IMR-90 (cell line): Measurements from ENCODE around the gene ALDH1A2. TPM values are rescaled to one million over a fixed set of nuclear protein-coding genes. Genes with fewer than 3 reads are reported as not detected.

Experiments used
- ATAC-seq: fragments of 200-7000 bp; cut with Tn5 transposase; 2 replicates; pipeline ENCODE4 v1.9.1; 2020; ENCODE audit warnings: low read depth, mild to moderate bottlenecking, moderate library complexity
- BruUV-seq: library from RNA; stranded (reverse); fragments of 400-500 nt; replicated peaks from 2 replicates; lab custom pipeline; 2021; lab: Mats Ljungman, UMichigan
- CTCF ChIA-PET: fragments of 300-600 bp; formaldehyde crosslinking; extraction: SDS; loops from one replicate; lab custom pipeline; 2021; ENCODE audit warnings: antibody characterized with exemption; lab: Yijun Ruan, JAX
- POLR2A ChIA-PET: fragments of 300-600 bp; sonication (Branson Sonifier 250); formaldehyde crosslinking; loops from one replicate; lab custom pipeline; 2022; ENCODE audit warnings: antibody characterized with exemption; ENCODE audit not compliant: unreplicated experiment; lab: Charles Lee
- DNase-seq: peaks from one replicate; pipeline ENCODE4 v3.0.0; 2013
- H2AFZ ChIP-seq: replicated peaks from 2 replicates; pipeline ENCODE3; 2013; ENCODE audit warnings: low read length, mild to moderate bottlenecking; ENCODE audit not compliant: poor library complexity
- H2AK5ac ChIP-seq: 2 replicates; pipeline ENCODE4 v1.6.1; 2013; ENCODE audit warnings: low read depth, low read length, inconsistent platforms
- H2AK9ac ChIP-seq: replicated peaks from 2 replicates; pipeline ENCODE3; 2013; ENCODE audit warnings: mild to moderate bottlenecking, low read depth, low read length, moderate library complexity; ENCODE audit not compliant: poor library complexity
- H2BK120ac ChIP-seq: 2 replicates; pipeline ENCODE4 v1.6.1; 2013; ENCODE audit warnings: low read depth, low read length, inconsistent platforms
- H2BK15ac ChIP-seq: 3 replicates; pipeline ENCODE4 v1.6.1; 2013; ENCODE audit warnings: low read depth, low read length, inconsistent platforms
- H2BK20ac ChIP-seq: 2 replicates; pipeline ENCODE4 v1.6.1; 2013; ENCODE audit warnings: low read depth, mild to moderate bottlenecking, inconsistent platforms, low read length, moderate library complexity
- H2BK5ac ChIP-seq: 2 replicates; pipeline ENCODE4 v1.6.1; 2013; ENCODE audit warnings: mild to moderate bottlenecking, low read depth, low read length, inconsistent platforms; ENCODE audit not compliant: poor library complexity, severe bottlenecking
- H3K14ac ChIP-seq: replicated peaks from 2 replicates; pipeline ENCODE4 v1.6.1; 2013; ENCODE audit warnings: low read depth, low read length, inconsistent platforms
- H3K18ac ChIP-seq: 2 replicates; pipeline ENCODE4 v1.6.1; 2013; ENCODE audit warnings: low read depth, low read length, control low read depth
- H3K23ac ChIP-seq: 2 replicates; pipeline ENCODE4 v1.6.1; 2013; ENCODE audit warnings: low read depth, low read length, inconsistent platforms
- H3K27ac ChIP-seq: 2 replicates; pipeline ENCODE4 v1.5.1; 2013; ENCODE audit warnings: mild to moderate bottlenecking, control low read depth, low read length; ENCODE audit not compliant: insufficient read depth
- H3K27me3 ChIP-seq: 2 replicates; pipeline ENCODE4 v1.6.1; 2013; ENCODE audit warnings: low read length; ENCODE audit not compliant: control insufficient read depth, insufficient read depth
- H3K36me3 ChIP-seq: 2 replicates; pipeline ENCODE4 v1.6.1; 2013; ENCODE audit warnings: low read length, mixed read lengths; ENCODE audit not compliant: control insufficient read depth, insufficient read depth
- H3K4ac ChIP-seq: 2 replicates; pipeline ENCODE4 v1.6.1; 2013; ENCODE audit warnings: low read depth, low read length, inconsistent platforms
- H3K4me1 ChIP-seq: 2 replicates; pipeline ENCODE4 v1.6.1; 2013; ENCODE audit warnings: low read length, mixed read lengths; ENCODE audit not compliant: control insufficient read depth, insufficient read depth
- H3K4me2 ChIP-seq: 2 replicates; pipeline ENCODE4 v1.6.1; 2013; ENCODE audit warnings: low read depth, mild to moderate bottlenecking, control low read depth, low read length, moderate library complexity
- H3K4me3 ChIP-seq: 2 replicates; pipeline ENCODE4 v1.5.1; 2013; ENCODE audit warnings: low read depth, mild to moderate bottlenecking, control low read depth, low read length, moderate library complexity; ENCODE audit not compliant: insufficient read depth
- H3K56ac ChIP-seq: 2 replicates; pipeline ENCODE4 v1.6.1; 2013; ENCODE audit warnings: low read length, inconsistent platforms; ENCODE audit not compliant: insufficient read depth; ENCODE audit errors: extremely low read depth
- H3K79me1 ChIP-seq, 2 experiments: 2 replicates each; pipeline ENCODE4 v1.6.1; 2013; ENCODE audit warnings: low read length in 2 of 2, inconsistent platforms in 1 of 2, low read depth in 1 of 2
- H3K9ac ChIP-seq: 2 replicates; pipeline ENCODE4 v1.6.1; 2013; ENCODE audit warnings: low read depth, low read length, control low read depth
- H3K9me1 ChIP-seq: 2 replicates; pipeline ENCODE4 v1.6.1; 2013; ENCODE audit warnings: low read length, inconsistent platforms; ENCODE audit not compliant: insufficient read depth
- H3K9me3 ChIP-seq: 2 replicates; pipeline ENCODE4 v1.6.1; 2013; ENCODE audit warnings: low read length; ENCODE audit not compliant: control insufficient read depth, insufficient read depth
- H4K20me1 ChIP-seq: 2 replicates; pipeline ENCODE4 v1.6.1; 2013; ENCODE audit warnings: low read length, inconsistent platforms; ENCODE audit not compliant: insufficient read depth
- H4K5ac ChIP-seq: 2 replicates; pipeline ENCODE4 v1.6.1; 2013; ENCODE audit warnings: mild to moderate bottlenecking, low read depth, low read length, control low read depth
- H4K8ac ChIP-seq, 2 experiments: 2 replicates each; pipeline ENCODE4 v1.6.1; 2013; ENCODE audit warnings: low read depth in 2 of 2, low read length in 2 of 2, control low read depth in 1 of 2, inconsistent platforms in 1 of 2
- H4K91ac ChIP-seq: 2 replicates; pipeline ENCODE4 v1.6.1; 2013; ENCODE audit warnings: low read depth, low read length, inconsistent platforms; ENCODE audit not compliant: insufficient read depth
- BHLHE40 ChIP-seq: fragments of 150-350 bp; IDR thresholded peaks from 2 replicates; pipeline ENCODE4 v1.6.1; 2016; ENCODE audit warnings: mild to moderate bottlenecking, low read depth, low read length
- CEBPB ChIP-seq: IDR thresholded peaks from 2 replicates; pipeline ENCODE4 v1.6.1; 2012; ENCODE audit warnings: low read depth, low read length, improper control_type of control experiment
- CHD1 ChIP-seq: IDR thresholded peaks from 2 replicates; pipeline ENCODE4 v1.6.1; 2012; ENCODE audit warnings: low read depth, low read length, improper control_type of control experiment
- FOS ChIP-seq: fragments of 150-350 bp; IDR thresholded peaks from 2 replicates; pipeline ENCODE4 v1.6.1; 2016; ENCODE audit warnings: low read depth, low read length
- MAFK ChIP-seq: IDR thresholded peaks from 2 replicates; pipeline ENCODE4 v1.6.1; 2012; ENCODE audit warnings: low read depth, low read length, improper control_type of control experiment
- MAZ ChIP-seq: IDR thresholded peaks from 2 replicates; pipeline ENCODE4 v1.6.1; 2012; ENCODE audit warnings: low read depth, mild to moderate bottlenecking, low read length, improper control_type of control experiment, moderate library complexity, borderline replicate concordance
- MXI1 ChIP-seq: IDR thresholded peaks from 2 replicates; pipeline ENCODE4 v1.6.1; 2012; ENCODE audit warnings: low read depth, mild to moderate bottlenecking, low read length, moderate library complexity, borderline replicate concordance
- NFE2L2 ChIP-seq: fragments of 150-350 bp; IDR thresholded peaks from 2 replicates; pipeline ENCODE4 v1.6.1; 2016; ENCODE audit warnings: low read depth, mild to moderate bottlenecking, low read length
- POLR2A ChIP-seq: IDR thresholded peaks from 2 replicates; pipeline ENCODE4 v1.6.1; 2012; ENCODE audit warnings: mild to moderate bottlenecking, low read depth, low read length
- RAD21 ChIP-seq: IDR thresholded peaks from 2 replicates; pipeline ENCODE4 v1.6.1; 2012; ENCODE audit warnings: low read length, improper control_type of control experiment
- RCOR1 ChIP-seq: IDR thresholded peaks from 2 replicates; pipeline ENCODE4 v1.6.1; 2012; ENCODE audit warnings: mild to moderate bottlenecking, low read length, improper control_type of control experiment; ENCODE audit not compliant: insufficient replicate concordance
- RFX5 ChIP-seq: IDR thresholded peaks from 2 replicates; pipeline ENCODE4 v1.8.0; 2012; ENCODE audit warnings: low read depth, mild to moderate bottlenecking, low read length, moderate library complexity
- SMC3 ChIP-seq: fragments of 150-350 bp; IDR thresholded peaks from 2 replicates; pipeline ENCODE4 v1.6.1; 2016; ENCODE audit warnings: low read depth, mild to moderate bottlenecking, antibody characterized with exemption, low read length, moderate library complexity
- WGBS, 2 experiments: methylation state at CpG; one replicate each; pipeline versions ENCODE4 v1.1.5 to v1.1.7; 2013; ENCODE audit warnings: missing lambda C conversion rate in 2 of 2; ENCODE audit not compliant: insufficient read length in 1 of 2; ENCODE audit errors: extremely low coverage in 2 of 2; 5-methylcytosine and 5-hydroxymethylcytosine counted together
- dilution Hi-C: fragments of 300-500 bp; cut with HindIII; formaldehyde crosslinking; loops from one replicate; pipeline ENCODE4 v1.14.3; 2018; ENCODE audit warnings: low sequenced_read_pairs; ENCODE audit not compliant: unreplicated experiment
- in situ Hi-C: fragments of 300-500 bp; cut with MboI; formaldehyde crosslinking; loops from 3 replicates; pipeline ENCODE4 v1.14.3; 2019; ENCODE audit warnings: low sequenced_read_pairs, inconsistent platforms, mixed read lengths
- intact Hi-C: fragments of 100-400 bp; cut with micrococcal nuclease; formaldehyde crosslinking; loops from 2 replicates; pipeline ENCODE4 v1.10.0; 2022
- polyA plus RNA-seq, 3 experiments: library from polyadenylated mRNA; depleted of rRNA; stranded (reverse); fragments of >200 nt; gene quantifications; 2 replicates each; pipeline ENCODE4 v1.2.3, GENCODE V29; 2012; ENCODE audit warnings: low replicate concordance in 1 of 3
- total RNA-seq: library from RNA; depleted of rRNA; stranded (reverse); fragments of >200 nt; gene quantifications from 2 replicates; pipeline ENCODE4 v1.2.3, GENCODE V29; 2012
- TF ChIP-seq, protein P1 (sequence below): conservative IDR thresholded peaks from 2 replicates; pipeline ENCODE4 v1.5.1; 2012; ENCODE audit warnings: mild to moderate bottlenecking, low read depth, low read length, improper control_type of control experiment
- TF ChIP-seq, protein P2 (sequence below): fragments of 150-350 bp; IDR thresholded peaks from 2 replicates; pipeline ENCODE4 v1.6.1; 2016; ENCODE audit warnings: low read depth, mild to moderate bottlenecking, low read length, moderate library complexity, borderline replicate concordance
- TF ChIP-seq, protein P3 (sequence below): fragments of 150-350 bp; IDR thresholded peaks from 2 replicates; pipeline ENCODE4 v1.6.1; 2017; ENCODE audit warnings: mild to moderate bottlenecking, antibody characterized with exemption, low read length, low read depth

ALDH1A2 gene
- total and polyA plus RNA-seq, 2 of the 4 experiments (the other 2 are of a cell fraction) = not detected

DNA sequence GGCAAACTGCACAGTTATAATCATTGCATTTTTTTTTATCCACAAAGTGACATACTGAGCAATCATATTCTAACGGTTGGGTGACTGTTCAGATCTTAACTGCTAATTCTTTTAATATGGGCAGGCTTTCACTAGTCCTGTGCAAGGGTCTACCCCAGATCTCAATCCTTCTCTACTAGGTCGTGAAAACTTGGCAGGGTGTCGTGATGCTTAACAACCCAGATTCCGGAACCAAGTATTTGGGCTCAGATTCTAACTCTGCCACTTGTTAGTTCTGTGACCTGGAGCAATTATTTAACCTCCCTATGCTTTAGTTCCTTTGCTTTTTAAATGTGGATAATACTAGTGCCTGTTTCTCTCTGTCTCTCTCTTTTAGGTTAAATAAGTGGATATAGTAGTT is 16.4 kb upstream of the ALDH1A2 start:
- H3K9ac ChIP-seq = no peak overlapping the region
- no peaks in the 10 kb centered on the region for H3K4me1 ChIP-seq
- H3K9me1 ChIP-seq = no peaks in the 10 kb centered on the region
- no peak overlapping the region for H3K4me3 ChIP-seq
- ChIA-PET POLR2A (no interaction called here), CTCF (no interaction called here)
- H3K36me3 ChIP-seq = no peaks in the 10 kb centered on the region
- no peak overlapping the region for H3K23ac ChIP-seq
- no peaks in the 10 kb centered on the region; the same call in none of the 2 replicates for H3K27me3 ChIP-seq
- H3K27ac ChIP-seq = no peak overlapping the region
- H4K91ac ChIP-seq = no peak overlapping the region
- no peak overlapping the region for H3K4me2 ChIP-seq
- H2BK5ac ChIP-seq = no peak overlapping the region
- dilution Hi-C loops = no loop called here
- no peak for ATAC-seq
- no peak overlapping the region for H2AK5ac ChIP-seq
- TF ChIP-seq FOS = no peak
- TF ChIP-seq, protein P1, sequence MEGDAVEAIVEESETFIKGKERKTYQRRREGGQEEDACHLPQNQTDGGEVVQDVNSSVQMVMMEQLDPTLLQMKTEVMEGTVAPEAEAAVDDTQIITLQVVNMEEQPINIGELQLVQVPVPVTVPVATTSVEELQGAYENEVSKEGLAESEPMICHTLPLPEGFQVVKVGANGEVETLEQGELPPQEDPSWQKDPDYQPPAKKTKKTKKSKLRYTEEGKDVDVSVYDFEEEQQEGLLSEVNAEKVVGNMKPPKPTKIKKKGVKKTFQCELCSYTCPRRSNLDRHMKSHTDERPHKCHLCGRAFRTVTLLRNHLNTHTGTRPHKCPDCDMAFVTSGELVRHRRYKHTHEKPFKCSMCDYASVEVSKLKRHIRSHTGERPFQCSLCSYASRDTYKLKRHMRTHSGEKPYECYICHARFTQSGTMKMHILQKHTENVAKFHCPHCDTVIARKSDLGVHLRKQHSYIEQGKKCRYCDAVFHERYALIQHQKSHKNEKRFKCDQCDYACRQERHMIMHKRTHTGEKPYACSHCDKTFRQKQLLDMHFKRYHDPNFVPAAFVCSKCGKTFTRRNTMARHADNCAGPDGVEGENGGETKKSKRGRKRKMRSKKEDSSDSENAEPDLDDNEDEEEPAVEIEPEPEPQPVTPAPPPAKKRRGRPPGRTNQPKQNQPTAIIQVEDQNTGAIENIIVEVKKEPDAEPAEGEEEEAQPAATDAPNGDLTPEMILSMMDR = no peak
- TF ChIP-seq, protein P2, sequence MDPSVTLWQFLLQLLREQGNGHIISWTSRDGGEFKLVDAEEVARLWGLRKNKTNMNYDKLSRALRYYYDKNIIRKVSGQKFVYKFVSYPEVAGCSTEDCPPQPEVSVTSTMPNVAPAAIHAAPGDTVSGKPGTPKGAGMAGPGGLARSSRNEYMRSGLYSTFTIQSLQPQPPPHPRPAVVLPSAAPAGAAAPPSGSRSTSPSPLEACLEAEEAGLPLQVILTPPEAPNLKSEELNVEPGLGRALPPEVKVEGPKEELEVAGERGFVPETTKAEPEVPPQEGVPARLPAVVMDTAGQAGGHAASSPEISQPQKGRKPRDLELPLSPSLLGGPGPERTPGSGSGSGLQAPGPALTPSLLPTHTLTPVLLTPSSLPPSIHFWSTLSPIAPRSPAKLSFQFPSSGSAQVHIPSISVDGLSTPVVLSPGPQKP = no peak
- no peak for TF ChIP-seq RCOR1
- no peak for TF ChIP-seq BHLHE40
- TF ChIP-seq POLR2A = no peak
- TF ChIP-seq RFX5 = no peak
- no peak for TF ChIP-seq SMC3
- no peak for TF ChIP-seq MAFK
- no peak for TF ChIP-seq MXI1
- TF ChIP-seq MAZ = no peak
- TF ChIP-seq NFE2L2 = no peak
- no peak for TF ChIP-seq CHD1
- TF ChIP-seq, protein P3, sequence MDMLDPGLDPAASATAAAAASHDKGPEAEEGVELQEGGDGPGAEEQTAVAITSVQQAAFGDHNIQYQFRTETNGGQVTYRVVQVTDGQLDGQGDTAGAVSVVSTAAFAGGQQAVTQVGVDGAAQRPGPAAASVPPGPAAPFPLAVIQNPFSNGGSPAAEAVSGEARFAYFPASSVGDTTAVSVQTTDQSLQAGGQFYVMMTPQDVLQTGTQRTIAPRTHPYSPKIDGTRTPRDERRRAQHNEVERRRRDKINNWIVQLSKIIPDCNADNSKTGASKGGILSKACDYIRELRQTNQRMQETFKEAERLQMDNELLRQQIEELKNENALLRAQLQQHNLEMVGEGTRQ = no peak
- no peak for TF ChIP-seq RAD21
- TF ChIP-seq CEBPB = no peak
- no peak overlapping the region for H3K18ac ChIP-seq
- in situ Hi-C loops = no loop called here
- H3K79me1 ChIP-seq = no peaks in the 10 kb centered on the region
- H3K4ac ChIP-seq = no peak overlapping the region
- intact Hi-C loops = no loop called here
- no peak overlapping the region for H4K5ac ChIP-seq
- no peak overlapping the region for H2BK15ac ChIP-seq
- no CpG with 5 or more reads among the region's 4 CpGs for WGBS, 2 experiments
- H3K14ac ChIP-seq = no peak overlapping the region
- no peak overlapping the region for H2AK9ac ChIP-seq
- H4K8ac ChIP-seq = no peak overlapping the region
- H2AFZ ChIP-seq = no peak overlapping the region
- H4K20me1 ChIP-seq = no peaks in the 10 kb centered on the region
- no peak overlapping the region for H2BK20ac ChIP-seq
- no peaks in the 10 kb centered on the region for H3K9me3 ChIP-seq
- BruUV-seq = no TSS peak
- H3K56ac ChIP-seq = no peak overlapping the region
- no peak for DNase-seq
- no peak overlapping the region for H2BK120ac ChIP-seq
